Measurements from ENCODE around the gene SELENOF.
"Not testable (repeated sequence)": the region's sequence is repeated elsewhere in the genome, so short reads cannot be mapped to it uniquely, and the experiment has no call there.

SELENOF gene

DNA sequence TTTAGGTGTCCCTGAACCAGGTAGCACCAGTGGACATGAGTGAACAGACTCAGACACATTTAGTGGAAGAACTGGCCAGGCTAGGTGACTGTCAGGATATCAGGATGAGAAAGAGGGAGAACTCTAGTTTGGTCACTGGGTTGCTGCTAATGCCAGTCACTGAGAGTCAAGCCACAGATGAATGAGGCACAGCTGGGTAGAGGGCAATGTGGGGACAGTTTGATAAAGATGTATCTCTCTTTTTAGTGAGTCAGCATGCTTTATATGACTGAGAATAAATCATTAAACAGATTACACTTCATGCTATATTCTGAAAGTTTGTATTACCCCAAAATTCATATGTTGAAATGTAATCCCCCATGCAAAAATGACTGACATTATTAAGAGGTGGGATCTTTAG is 87.1 kb downstream of the SELENOF start:
- H3K27ac Mint-ChIP-seq: no peak overlapping the region
- peaks cover 3% of the 10 kb centered on the region for H3K27me3 Mint-ChIP-seq (ENCODE audit: low read depth, poor library complexity)
- no peak for DNase-seq
- no peaks in the 10 kb centered on the region for H3K36me3 Mint-ChIP-seq (ENCODE audit: low read depth)
- no peaks in the 10 kb centered on the region for H3K9me3 Mint-ChIP-seq
- TF ChIP-seq, protein P1, sequence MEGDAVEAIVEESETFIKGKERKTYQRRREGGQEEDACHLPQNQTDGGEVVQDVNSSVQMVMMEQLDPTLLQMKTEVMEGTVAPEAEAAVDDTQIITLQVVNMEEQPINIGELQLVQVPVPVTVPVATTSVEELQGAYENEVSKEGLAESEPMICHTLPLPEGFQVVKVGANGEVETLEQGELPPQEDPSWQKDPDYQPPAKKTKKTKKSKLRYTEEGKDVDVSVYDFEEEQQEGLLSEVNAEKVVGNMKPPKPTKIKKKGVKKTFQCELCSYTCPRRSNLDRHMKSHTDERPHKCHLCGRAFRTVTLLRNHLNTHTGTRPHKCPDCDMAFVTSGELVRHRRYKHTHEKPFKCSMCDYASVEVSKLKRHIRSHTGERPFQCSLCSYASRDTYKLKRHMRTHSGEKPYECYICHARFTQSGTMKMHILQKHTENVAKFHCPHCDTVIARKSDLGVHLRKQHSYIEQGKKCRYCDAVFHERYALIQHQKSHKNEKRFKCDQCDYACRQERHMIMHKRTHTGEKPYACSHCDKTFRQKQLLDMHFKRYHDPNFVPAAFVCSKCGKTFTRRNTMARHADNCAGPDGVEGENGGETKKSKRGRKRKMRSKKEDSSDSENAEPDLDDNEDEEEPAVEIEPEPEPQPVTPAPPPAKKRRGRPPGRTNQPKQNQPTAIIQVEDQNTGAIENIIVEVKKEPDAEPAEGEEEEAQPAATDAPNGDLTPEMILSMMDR (IDR thresholded peaks at IDR 0.05): no peak
- H3K4me1 Mint-ChIP-seq: peaks cover 26% of the 10 kb centered on the region
- H3K4me3 Mint-ChIP-seq: no peak overlapping the region

DNA sequence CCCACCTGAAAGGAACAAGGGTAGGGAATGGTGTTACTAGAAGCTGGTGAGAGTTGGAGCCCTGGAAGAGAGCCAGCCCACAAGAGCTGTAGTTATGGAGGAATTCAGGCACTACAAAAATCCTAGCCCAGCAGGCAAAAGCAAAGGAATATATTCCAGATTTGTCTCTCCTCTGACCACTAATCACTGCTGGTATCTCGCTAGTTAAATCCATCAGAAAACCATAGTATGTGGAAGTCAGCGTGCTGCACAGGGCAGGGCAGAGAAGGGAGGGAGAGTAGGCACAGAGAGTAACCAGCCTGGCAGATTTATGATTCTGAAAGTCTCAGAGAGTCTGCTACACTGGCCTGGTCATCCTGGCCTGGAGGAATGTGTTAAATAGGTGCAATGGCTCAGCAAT is 88.6 kb downstream of the SELENOF start:
- H3K27me3 Mint-ChIP-seq (ENCODE audit: low read depth, poor library complexity): no peaks in the 10 kb centered on the region
- H3K4me3 Mint-ChIP-seq: no peak overlapping the region
- H3K27ac Mint-ChIP-seq: no peak overlapping the region
- no peaks in the 10 kb centered on the region for H3K9me3 Mint-ChIP-seq
- DNase-seq: no peak
- peaks cover 29% of the 10 kb centered on the region for H3K4me1 Mint-ChIP-seq
- no peaks in the 10 kb centered on the region for H3K36me3 Mint-ChIP-seq (ENCODE audit: low read depth)
- TF ChIP-seq, protein P1 (IDR thresholded peaks at IDR 0.05): no peak

DNA sequence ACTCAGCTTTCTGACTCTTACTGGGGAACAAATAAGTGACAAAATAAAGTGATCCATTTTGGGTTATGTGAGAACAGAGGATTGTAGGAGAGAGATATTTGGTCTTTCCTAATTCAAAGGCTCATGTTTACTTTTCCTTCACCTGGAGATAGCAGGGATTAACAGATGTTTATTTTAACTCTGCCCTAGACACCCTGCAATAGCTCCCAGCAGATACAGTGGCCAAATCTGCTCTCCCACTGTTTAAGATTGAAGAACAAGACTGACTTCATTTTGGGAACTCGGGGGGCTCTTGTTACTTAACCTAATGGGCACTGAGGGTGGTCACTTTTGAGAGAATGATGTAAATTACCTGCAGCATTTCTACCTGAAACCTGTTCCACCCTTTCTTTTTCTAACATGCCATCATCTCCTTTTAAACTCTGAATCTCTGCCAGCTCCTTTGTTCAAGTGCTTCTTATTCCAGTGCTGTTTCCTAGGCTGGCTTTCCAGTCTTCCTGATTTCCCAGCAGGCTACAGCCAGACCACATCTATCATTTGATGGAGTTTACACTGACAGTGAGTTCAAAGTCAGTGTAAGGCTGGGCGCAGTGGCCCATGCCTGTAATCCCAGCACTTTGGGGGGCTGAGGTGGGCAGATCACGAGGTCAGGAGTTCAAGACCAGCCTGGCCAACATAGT is 90.0 kb downstream of the SELENOF start:
- Mint-ChIP-seq H3K36me3 (ENCODE audit: low read depth) (no peaks in the 10 kb centered on the region), H3K4me1 (peaks cover 29% of the 10 kb centered on the region), H3K27ac (no peak overlapping the region), H3K4me3 (no peak overlapping the region), H3K9me3 (peaks cover 5% of the 10 kb centered on the region), H3K27me3 (ENCODE audit: low read depth, poor library complexity) (no peaks in the 10 kb centered on the region)
- TF ChIP-seq, protein P1 (IDR thresholded peaks at IDR 0.05): no peak
- DNase-seq: no peak

DNA sequence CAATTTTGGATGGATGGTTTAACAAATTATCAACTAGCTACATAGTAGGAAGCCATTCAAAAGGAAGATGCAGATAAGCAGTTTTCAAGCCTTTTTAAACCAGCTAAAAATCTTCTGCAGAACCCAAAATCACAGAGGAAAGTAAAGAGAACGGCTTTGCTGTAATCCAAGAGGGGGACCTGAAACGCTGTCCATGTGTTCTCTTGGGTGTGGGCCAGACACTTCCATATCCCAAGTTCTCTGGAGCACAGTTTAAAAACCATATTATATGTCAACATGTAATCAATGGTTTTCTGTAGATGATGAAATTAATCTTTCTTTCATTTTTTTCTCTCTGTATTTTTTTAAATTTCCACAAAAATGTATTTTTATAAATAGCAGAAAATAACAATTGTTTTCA is 90.5 kb downstream of the SELENOF start:
- no peak overlapping the region for H3K27ac Mint-ChIP-seq

DNA sequence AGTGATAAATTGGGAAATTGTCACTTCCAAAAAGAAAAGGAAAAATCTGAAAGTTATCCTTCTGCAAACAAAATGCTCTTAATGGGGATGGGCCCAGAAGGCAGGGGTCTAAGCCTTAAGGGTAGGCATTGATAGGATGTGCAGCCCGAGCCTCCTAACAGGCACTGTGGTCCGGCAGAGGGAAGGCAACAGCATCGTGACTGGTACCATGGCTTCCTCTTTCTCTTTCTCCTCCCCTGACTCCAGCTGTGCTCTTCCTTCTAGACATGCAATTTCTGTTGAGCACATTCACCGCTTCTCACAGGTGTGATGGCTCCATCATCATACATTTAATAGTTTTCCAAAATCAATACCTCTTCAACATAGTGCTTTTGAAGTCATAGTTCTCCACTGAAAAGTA is 91.5 kb downstream of the SELENOF start:
- H3K4me1 Mint-ChIP-seq: peaks cover 29% of the 10 kb centered on the region
- no peaks in the 10 kb centered on the region for H3K27me3 Mint-ChIP-seq (ENCODE audit: low read depth, poor library complexity)
- no peak overlapping the region for H3K4me3 Mint-ChIP-seq
- TF ChIP-seq, protein P1 (IDR thresholded peaks at IDR 0.05): no peak
- no peak for DNase-seq
- no peak overlapping the region for H3K27ac Mint-ChIP-seq
- H3K9me3 Mint-ChIP-seq: peaks cover 9% of the 10 kb centered on the region
- H3K36me3 Mint-ChIP-seq (ENCODE audit: low read depth): no peaks in the 10 kb centered on the region

More for the DNA sequence above, 90.5 kb downstream of the SELENOF start:
- Mint-ChIP-seq H3K27me3 (ENCODE audit: low read depth, poor library complexity) (no peaks in the 10 kb centered on the region), H3K4me3 (no peak overlapping the region), H3K36me3 (ENCODE audit: low read depth) (no peaks in the 10 kb centered on the region), H3K9me3 (peaks cover 5% of the 10 kb centered on the region), H3K4me1 (peaks cover 29% of the 10 kb centered on the region)
- DNase-seq: no peak
- TF ChIP-seq, protein P1 (IDR thresholded peaks at IDR 0.05): no peak

DNA sequence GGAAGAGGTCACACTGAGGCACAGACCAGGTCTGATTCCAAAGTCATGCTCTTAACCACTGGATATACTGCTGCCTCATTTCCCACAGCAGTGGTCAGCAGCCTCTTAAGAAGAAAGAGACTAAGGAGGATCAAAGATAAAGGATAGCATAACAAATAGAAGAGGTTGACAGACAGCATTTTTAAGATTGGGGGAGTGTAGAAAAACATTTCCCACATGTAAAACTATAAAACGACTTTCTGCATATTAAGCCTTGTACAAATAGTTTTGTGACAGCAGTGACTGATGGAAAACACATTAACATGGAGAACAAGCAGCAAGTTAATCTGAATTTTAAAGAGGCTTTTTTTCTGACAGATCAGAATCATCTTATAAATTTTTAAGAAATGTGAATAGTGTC is 92.0 kb downstream of the SELENOF start:
- H3K4me3 Mint-ChIP-seq: no peak overlapping the region
- peaks cover 32% of the 10 kb centered on the region for H3K4me1 Mint-ChIP-seq
- H3K27me3 Mint-ChIP-seq (ENCODE audit: low read depth, poor library complexity): no peaks in the 10 kb centered on the region
- H3K36me3 Mint-ChIP-seq (ENCODE audit: low read depth): peaks cover 1% of the 10 kb centered on the region
- no peak for DNase-seq
- H3K27ac Mint-ChIP-seq: no peak overlapping the region
- peaks cover 11% of the 10 kb centered on the region for H3K9me3 Mint-ChIP-seq
- TF ChIP-seq, protein P1 (IDR thresholded peaks at IDR 0.05): no peak

DNA sequence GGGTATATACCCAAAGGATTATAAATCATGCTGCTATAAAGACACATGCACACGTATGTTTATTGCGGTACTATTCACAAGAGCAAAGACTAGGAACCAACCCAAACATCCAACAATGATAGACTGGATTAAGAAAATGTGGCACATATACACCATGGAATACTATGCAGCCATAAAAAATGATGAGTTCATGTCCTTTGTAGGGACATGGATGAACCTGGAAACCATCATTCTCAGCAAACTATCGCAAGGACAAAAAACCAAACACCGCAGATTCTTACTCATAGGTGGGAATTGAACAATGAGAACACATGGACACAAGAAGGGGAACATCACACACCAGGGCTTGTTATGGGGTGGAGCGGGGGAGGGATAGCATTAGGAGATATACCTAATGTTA is 94.0 kb downstream of the SELENOF start:
- peaks cover 26% of the 10 kb centered on the region for H3K4me1 Mint-ChIP-seq
- not testable (repeated sequence) for H3K27ac Mint-ChIP-seq; H3K27me3 Mint-ChIP-seq (ENCODE audit: low read depth, poor library complexity); DNase-seq; H3K36me3 Mint-ChIP-seq (ENCODE audit: low read depth); H3K4me3 Mint-ChIP-seq
- peaks cover 21% of the 10 kb centered on the region for H3K9me3 Mint-ChIP-seq

DNA sequence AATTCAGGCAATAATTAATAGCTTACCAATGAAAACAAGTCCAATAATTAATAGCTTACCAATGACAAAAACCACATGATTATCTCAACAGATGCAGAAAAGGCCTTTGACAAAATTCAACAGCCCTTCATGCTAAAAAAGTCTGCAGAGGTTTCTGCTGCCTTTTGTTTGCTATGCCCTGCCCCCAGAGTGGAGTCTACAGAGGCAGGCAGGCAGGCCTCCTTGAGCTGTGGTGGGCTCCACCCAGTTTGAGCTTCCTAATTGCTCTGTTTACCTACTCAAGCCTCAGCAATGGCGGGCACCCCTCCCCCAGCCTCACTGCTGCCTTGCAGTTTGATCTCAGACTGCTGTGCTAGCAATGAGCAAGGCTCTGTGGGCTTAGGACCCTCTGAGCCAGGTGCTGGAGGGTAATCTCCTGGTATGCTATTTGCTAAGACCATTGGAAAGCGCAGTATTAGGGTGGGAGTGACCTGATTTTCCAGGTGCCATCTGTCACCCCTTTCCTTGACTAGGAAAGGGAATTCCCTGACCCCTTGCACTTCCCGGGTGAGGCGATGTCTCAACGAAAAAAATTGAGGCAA is 96.6 kb downstream of the SELENOF start:
- not testable (repeated sequence) for H3K27me3 Mint-ChIP-seq (ENCODE audit: low read depth, poor library complexity); H3K4me3 Mint-ChIP-seq; H3K27ac Mint-ChIP-seq; H3K4me1 Mint-ChIP-seq; DNase-seq
- Mint-ChIP-seq H3K36me3 (ENCODE audit: low read depth) (peaks cover 11% of the 10 kb centered on the region), H3K9me3 (peaks cover 34% of the 10 kb centered on the region)

All from nephron progenitor cell (in vitro differentiated cells).